Ectodermal cell (in vitro differentiated cells): ENCODE measurements around the gene MED25.
A peak's percentile ranks its signal among the peaks of the same experiment; 100 is the strongest.

Source experiments
- H3K27ac ChIP-seq: 2 replicates; pipeline ENCODE4 v1.7.0; 2013; ENCODE audit warnings: mild to moderate bottlenecking, low read depth, low read length; ENCODE audit not compliant: insufficient read depth, poor library complexity, severe bottlenecking
- H3K27me3 ChIP-seq: 2 replicates; pipeline ENCODE4 v1.7.0; 2013; ENCODE audit warnings: mild to moderate bottlenecking, low read length; ENCODE audit not compliant: insufficient read depth, control insufficient read depth, poor library complexity, severe bottlenecking
- H3K36me3 ChIP-seq: one replicate; pipeline ENCODE4 v1.7.0; 2013; ENCODE audit warnings: low read length; ENCODE audit not compliant: control insufficient read depth, insufficient read depth
- H3K4me1 ChIP-seq: one replicate; pipeline ENCODE4 v1.7.0; 2013; ENCODE audit warnings: low read length; ENCODE audit not compliant: control insufficient read depth, insufficient read depth
- H3K4me3 ChIP-seq: 2 replicates; pipeline ENCODE4 v1.7.0; 2013; ENCODE audit warnings: low read depth, low read length, control low read depth; ENCODE audit not compliant: insufficient read depth
- H3K9me3 ChIP-seq: 2 replicates; pipeline ENCODE4 v1.7.0; 2013; ENCODE audit warnings: mild to moderate bottlenecking, low read length, moderate library complexity; ENCODE audit not compliant: control insufficient read depth
- WGBS, 2 experiments: methylation state at CpG; one replicate each; pipeline ENCODE4 v1.1.7; 2013; ENCODE audit warnings: missing lambda C conversion rate in 2 of 2; 5-methylcytosine and 5-hydroxymethylcytosine counted together

MED25 gene

GRCh38 chr19:49877020-49877878 is 59.2 kb downstream of the MED25 start, which contains the start of the genes AKT1S1 and TBC1D17:
TSS of gene AKT1S1 (minus strand) at chr19:49877355. CDS start at chr19:49873295, 4,060 bp downstream.
TSS of gene TBC1D17 (plus strand) at chr19:49877702. CDS start at chr19:49877724, 22 bp downstream.
- H3K27ac ChIP-seq, result peak within 1 kb of the TSS; percentile 98
- no peaks in the 10 kb centered on the region for H3K27me3 ChIP-seq
- H3K4me3 ChIP-seq, result peak within 1 kb of the TSS; percentile 91
- H3K4me1 ChIP-seq, result peaks cover 6% of the 10 kb centered on the region
- no peaks in the 10 kb centered on the region for H3K9me3 ChIP-seq
- H3K36me3 ChIP-seq, result peaks cover 17% of the 10 kb centered on the region
- 0% methylated on average over 61 of the region's 61 CpGs for WGBS, 2 experiments

GRCh38 chr19:49877879-49878743 is 60.0 kb downstream of the MED25 start:
- 7 to 8% methylated on average over 41 of the region's 41 CpGs for whole genome bisulfite sequencing, 2 experiments
- peaks cover 6% of the 10 kb centered on the region for H3K4me1 ChIP-seq
- H3K4me3 ChIP-seq, result peak overlapping the region; percentile 91

GRCh38 chr19:49878744-49879070 is 60.6 kb downstream of the MED25 start:
- Histone ChIP-seq H3K4me3 (peak overlapping the region; percentile 91), H3K36me3 (peaks cover 30% of the 10 kb centered on the region), H3K27me3 (no peaks in the 10 kb centered on the region), H3K27ac (no peak overlapping the region), H3K9me3 (no peaks in the 10 kb centered on the region), H3K4me1 (peaks cover 6% of the 10 kb centered on the region)
- 88 to 92% methylated on average over 9 of the region's 9 CpGs for WGBS, 2 experiments

More at GRCh38 chr19:49877879-49878743, 60.0 kb downstream of the MED25 start:
- H3K27ac ChIP-seq, result peak overlapping the region; percentile 98
- peaks cover 26% of the 10 kb centered on the region for H3K36me3 ChIP-seq
- H3K27me3 ChIP-seq, result no peaks in the 10 kb centered on the region
- no peaks in the 10 kb centered on the region for H3K9me3 ChIP-seq

- peaks cover 6% of the 10 kb centered on the region for H3K4me1 ChIP-seq
- H3K9me3 ChIP-seq, result no peaks in the 10 kb centered on the region
- WGBS, 2 experiments, result 95 to 96% methylated on average over 12 of the region's 12 CpGs
- H3K27me3 ChIP-seq, result no peaks in the 10 kb centered on the region
- no peak overlapping the region for H3K4me3 ChIP-seq
- no peak overlapping the region for H3K27ac ChIP-seq
- H3K36me3 ChIP-seq, result peaks cover 37% of the 10 kb centered on the region
Measured at GRCh38 chr19:49879243-49879963, 61.3 kb downstream of the MED25 start.

- Histone ChIP-seq H3K36me3 (peaks cover 44% of the 10 kb centered on the region), H3K9me3 (no peaks in the 10 kb centered on the region), H3K27ac (no peak overlapping the region), H3K27me3 (no peaks in the 10 kb centered on the region), H3K4me3 (no peak overlapping the region), H3K4me1 (peaks cover 4% of the 10 kb centered on the region)
- WGBS, 2 experiments, result 94 to 96% methylated on average over 10 of the region's 10 CpGs
Measured at GRCh38 chr19:49880162-49880869, 62.2 kb downstream of the MED25 start.

- WGBS, 2 experiments, result 96% methylated on average over 17 of the region's 17 CpGs
- Histone ChIP-seq H3K36me3 (peaks cover 44% of the 10 kb centered on the region), H3K4me3 (no peak overlapping the region), H3K9me3 (no peaks in the 10 kb centered on the region), H3K27me3 (no peaks in the 10 kb centered on the region), H3K27ac (no peak overlapping the region), H3K4me1 (no peaks in the 10 kb centered on the region)
Measured at GRCh38 chr19:49881186-49881585, 63.1 kb downstream of the MED25 start.

- Histone ChIP-seq H3K4me3 (no peak overlapping the region), H3K36me3 (peaks cover 44% of the 10 kb centered on the region)
- WGBS, 2 experiments, result 94 to 95% methylated on average over 31 of the region's 31 CpGs
Measured at GRCh38 chr19:49881672-49882394, 63.7 kb downstream of the MED25 start.

GRCh38 chr19:49882643-49883042 is 64.6 kb downstream of the MED25 start:
- no peak overlapping the region for H3K27ac ChIP-seq
- H3K4me1 ChIP-seq, result no peaks in the 10 kb centered on the region
- WGBS, 2 experiments, result 96 to 98% methylated on average over 14 of the region's 14 CpGs
- no peak overlapping the region for H3K4me3 ChIP-seq
- H3K9me3 ChIP-seq, result no peaks in the 10 kb centered on the region
- H3K27me3 ChIP-seq, result no peaks in the 10 kb centered on the region
- peaks cover 44% of the 10 kb centered on the region for H3K36me3 ChIP-seq

More at GRCh38 chr19:49881672-49882394, 63.7 kb downstream of the MED25 start:
- no peaks in the 10 kb centered on the region for H3K27me3 ChIP-seq
- no peak overlapping the region for H3K27ac ChIP-seq
- H3K9me3 ChIP-seq, result no peaks in the 10 kb centered on the region
- H3K4me1 ChIP-seq, result no peaks in the 10 kb centered on the region

- Histone ChIP-seq H3K36me3 (peaks cover 44% of the 10 kb centered on the region), H3K4me3 (no peak overlapping the region), H3K27me3 (no peaks in the 10 kb centered on the region), H3K4me1 (no peaks in the 10 kb centered on the region), H3K27ac (no peak overlapping the region), H3K9me3 (no peaks in the 10 kb centered on the region)
- 96 to 97% methylated on average over 5 of the region's 5 CpGs for WGBS, 2 experiments
Measured at GRCh38 chr19:49883094-49883493, 65.0 kb downstream of the MED25 start.
